ENCODE data around the gene SLX9.
A peak's percentile ranks its signal among the peaks of the same experiment; 100 is the strongest.

Gene SLX9

GRCh38 chr21:44987301-44987885 lies 47.6 kb downstream of the SLX9 start:
- H3K4me1 ChIP-seq (ENCODE audit: control insufficient read depth in 2 of 2, insufficient read depth in 2 of 2, low read length in 2 of 2), result no peaks in the 10 kb centered on the region

GRCh38 chr21:44987886-44988606 lies 48.2 kb downstream of the SLX9 start:
- no peak overlapping the region for H3K9ac ChIP-seq (ENCODE audit: low read depth in 1 of 2, low read length in 2 of 2)
- H3K9me3 ChIP-seq (ENCODE audit: control insufficient read depth in 2 of 2, low read length in 2 of 2), result no peaks in the 10 kb centered on the region
- H3K27me3 ChIP-seq (ENCODE audit: control insufficient read depth in 2 of 2, insufficient read depth in 2 of 2, low read length in 2 of 2), result no peaks in the 10 kb centered on the region
- no peak overlapping the region for H3K27ac ChIP-seq (ENCODE audit: low read depth in 2 of 2, low read length in 2 of 2)
- no peaks in the 10 kb centered on the region for H3K4me1 ChIP-seq (ENCODE audit: control insufficient read depth in 2 of 2, insufficient read depth in 2 of 2, low read length in 2 of 2)
- no peak overlapping the region for H3K4me3 ChIP-seq (ENCODE audit: low read length in 2 of 2)
- H3K36me3 ChIP-seq (ENCODE audit: control insufficient read depth in 2 of 2, insufficient read depth in 2 of 2, low read length in 2 of 2), result no peaks in the 10 kb centered on the region

More at GRCh38 chr21:44987301-44987885, 47.6 kb downstream of the SLX9 start:
- H3K36me3 ChIP-seq (ENCODE audit: control insufficient read depth in 2 of 2, insufficient read depth in 2 of 2, low read length in 2 of 2), result no peaks in the 10 kb centered on the region
- H3K9ac ChIP-seq (ENCODE audit: low read depth in 1 of 2, low read length in 2 of 2), result no peak overlapping the region
- H3K27ac ChIP-seq (ENCODE audit: low read depth in 2 of 2, low read length in 2 of 2), result no peak overlapping the region
- H3K9me3 ChIP-seq (ENCODE audit: control insufficient read depth in 2 of 2, low read length in 2 of 2), result no peaks in the 10 kb centered on the region
- H3K4me3 ChIP-seq (ENCODE audit: low read length in 2 of 2), result no peak overlapping the region
- no peaks in the 10 kb centered on the region for H3K27me3 ChIP-seq (ENCODE audit: control insufficient read depth in 2 of 2, insufficient read depth in 2 of 2, low read length in 2 of 2)

DNA sequence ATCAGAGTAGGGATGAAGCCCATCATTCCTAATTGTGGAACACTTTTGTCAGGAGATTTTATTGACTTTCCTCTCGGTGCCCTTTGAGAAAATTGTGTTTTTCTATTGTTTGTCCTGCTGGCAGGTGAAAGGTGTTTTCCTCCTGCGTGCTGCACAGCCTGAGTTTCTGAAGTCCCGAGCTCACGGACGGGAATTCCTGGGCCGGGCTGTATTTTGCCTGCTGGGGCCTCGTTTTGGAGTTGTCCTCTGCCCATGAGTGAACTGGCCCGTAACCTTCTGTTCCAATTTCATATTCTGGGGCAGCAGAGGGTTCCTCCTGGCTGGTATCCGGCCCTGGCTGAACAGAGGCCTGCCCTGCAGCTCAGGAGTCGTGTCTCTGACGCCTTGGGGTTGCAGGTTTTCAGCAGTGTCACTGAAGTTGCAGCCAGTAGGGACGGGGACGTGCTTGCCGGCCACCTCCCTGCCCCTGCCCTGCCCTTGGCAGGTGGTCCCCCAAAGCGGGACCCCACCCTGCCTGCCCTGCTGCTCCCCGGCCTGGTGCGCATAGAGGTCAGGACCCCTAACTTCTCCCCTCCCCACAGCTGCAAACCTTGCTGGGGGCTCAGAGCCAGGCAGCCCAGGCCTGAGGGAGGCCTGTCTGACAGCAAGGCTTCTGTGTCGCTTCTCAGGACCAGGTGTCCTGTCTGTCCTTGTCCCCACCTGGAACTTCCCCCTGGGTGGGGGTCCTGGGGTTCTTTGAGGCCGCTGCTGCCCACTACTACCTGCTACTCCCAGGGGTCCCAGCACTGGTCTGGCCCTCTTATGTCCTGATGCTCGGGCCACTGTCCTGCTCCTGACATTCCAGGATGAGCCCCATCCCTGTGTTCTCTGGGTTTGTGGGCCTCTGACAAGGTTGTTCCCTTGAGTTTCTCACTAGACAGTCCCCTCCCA lies 49.0 kb downstream of the SLX9 start:
- Histone ChIP-seq H3K4me3 (ENCODE audit: low read length in 2 of 2) (no peak overlapping the region), H3K27me3 (ENCODE audit: control insufficient read depth in 2 of 2, insufficient read depth in 2 of 2, low read length in 2 of 2) (no peaks in the 10 kb centered on the region), H3K36me3 (ENCODE audit: control insufficient read depth in 2 of 2, insufficient read depth in 2 of 2, low read length in 2 of 2) (no peaks in the 10 kb centered on the region), H3K9ac (ENCODE audit: low read depth in 1 of 2, low read length in 2 of 2) (no peak overlapping the region), H3K27ac (ENCODE audit: low read depth in 2 of 2, low read length in 2 of 2) (no peak overlapping the region), H3K4me1 (ENCODE audit: control insufficient read depth in 2 of 2, insufficient read depth in 2 of 2, low read length in 2 of 2) (no peaks in the 10 kb centered on the region), H3K9me3 (ENCODE audit: control insufficient read depth in 2 of 2, low read length in 2 of 2) (no peaks in the 10 kb centered on the region)

GRCh38 chr21:44989537-44989886 lies 49.7 kb downstream of the SLX9 start:
- Histone ChIP-seq H3K27me3 (ENCODE audit: control insufficient read depth in 2 of 2, insufficient read depth in 2 of 2, low read length in 2 of 2) (no peaks in the 10 kb centered on the region), H3K4me1 (ENCODE audit: control insufficient read depth in 2 of 2, insufficient read depth in 2 of 2, low read length in 2 of 2) (no peaks in the 10 kb centered on the region), H3K9me3 (ENCODE audit: control insufficient read depth in 2 of 2, low read length in 2 of 2) (no peaks in the 10 kb centered on the region), H3K27ac (ENCODE audit: low read depth in 2 of 2, low read length in 2 of 2) (no peak overlapping the region), H3K4me3 (ENCODE audit: low read length in 2 of 2) (no peak overlapping the region), H3K9ac (ENCODE audit: low read depth in 1 of 2, low read length in 2 of 2) (no peak overlapping the region), H3K36me3 (ENCODE audit: control insufficient read depth in 2 of 2, insufficient read depth in 2 of 2, low read length in 2 of 2) (no peaks in the 10 kb centered on the region)

- H3K27me3 ChIP-seq (ENCODE audit: control insufficient read depth in 2 of 2, insufficient read depth in 2 of 2, low read length in 2 of 2), result no peaks in the 10 kb centered on the region
- H3K4me3 ChIP-seq (ENCODE audit: low read length in 2 of 2), result no peak overlapping the region
- no peaks in the 10 kb centered on the region for H3K9me3 ChIP-seq (ENCODE audit: control insufficient read depth in 2 of 2, low read length in 2 of 2)
- H3K9ac ChIP-seq (ENCODE audit: low read depth in 1 of 2, low read length in 2 of 2), result no peak overlapping the region
- H3K27ac ChIP-seq (ENCODE audit: low read depth in 2 of 2, low read length in 2 of 2), result peak overlapping the region in 1 of 2 donors; percentile 16
- H3K4me1 ChIP-seq (ENCODE audit: control insufficient read depth in 2 of 2, insufficient read depth in 2 of 2, low read length in 2 of 2), result no peaks in the 10 kb centered on the region
- no peaks in the 10 kb centered on the region for H3K36me3 ChIP-seq (ENCODE audit: control insufficient read depth in 2 of 2, insufficient read depth in 2 of 2, low read length in 2 of 2)
Measured at GRCh38 chr21:44989943-44990780, 50.3 kb downstream of the SLX9 start.

GRCh38 chr21:44990921-44991320 lies 51.1 kb downstream of the SLX9 start:
- Histone ChIP-seq H3K4me3 (ENCODE audit: low read length in 2 of 2) (no peak overlapping the region), H3K27me3 (ENCODE audit: control insufficient read depth in 2 of 2, insufficient read depth in 2 of 2, low read length in 2 of 2) (no peaks in the 10 kb centered on the region), H3K36me3 (ENCODE audit: control insufficient read depth in 2 of 2, insufficient read depth in 2 of 2, low read length in 2 of 2) (no peaks in the 10 kb centered on the region), H3K9me3 (ENCODE audit: control insufficient read depth in 2 of 2, low read length in 2 of 2) (no peaks in the 10 kb centered on the region), H3K9ac (ENCODE audit: low read depth in 1 of 2, low read length in 2 of 2) (no peak overlapping the region), H3K27ac (ENCODE audit: low read depth in 2 of 2, low read length in 2 of 2) (no peak overlapping the region), H3K4me1 (ENCODE audit: control insufficient read depth in 2 of 2, insufficient read depth in 2 of 2, low read length in 2 of 2) (no peaks in the 10 kb centered on the region)

GRCh38 chr21:44991538-44992483 lies 52.0 kb downstream of the SLX9 start:
- Histone ChIP-seq H3K9me3 (ENCODE audit: control insufficient read depth in 2 of 2, low read length in 2 of 2) (no peaks in the 10 kb centered on the region), H3K36me3 (ENCODE audit: control insufficient read depth in 2 of 2, insufficient read depth in 2 of 2, low read length in 2 of 2) (no peaks in the 10 kb centered on the region), H3K27me3 (ENCODE audit: control insufficient read depth in 2 of 2, insufficient read depth in 2 of 2, low read length in 2 of 2) (no peaks in the 10 kb centered on the region), H3K9ac (ENCODE audit: low read depth in 1 of 2, low read length in 2 of 2) (no peak overlapping the region), H3K4me3 (ENCODE audit: low read length in 2 of 2) (no peak overlapping the region), H3K27ac (ENCODE audit: low read depth in 2 of 2, low read length in 2 of 2) (no peak overlapping the region), H3K4me1 (ENCODE audit: control insufficient read depth in 2 of 2, insufficient read depth in 2 of 2, low read length in 2 of 2) (no peaks in the 10 kb centered on the region)

- Histone ChIP-seq H3K4me1 (ENCODE audit: control insufficient read depth in 2 of 2, insufficient read depth in 2 of 2, low read length in 2 of 2) (no peaks in the 10 kb centered on the region), H3K36me3 (ENCODE audit: control insufficient read depth in 2 of 2, insufficient read depth in 2 of 2, low read length in 2 of 2) (no peaks in the 10 kb centered on the region), H3K4me3 (ENCODE audit: low read length in 2 of 2) (no peak overlapping the region), H3K9me3 (ENCODE audit: control insufficient read depth in 2 of 2, low read length in 2 of 2) (no peaks in the 10 kb centered on the region), H3K27me3 (ENCODE audit: control insufficient read depth in 2 of 2, insufficient read depth in 2 of 2, low read length in 2 of 2) (no peaks in the 10 kb centered on the region), H3K9ac (ENCODE audit: low read depth in 1 of 2, low read length in 2 of 2) (no peak overlapping the region), H3K27ac (ENCODE audit: low read depth in 2 of 2, low read length in 2 of 2) (no peak overlapping the region)
Measured at GRCh38 chr21:44992608-44993031, 52.8 kb downstream of the SLX9 start.
